ENCODE measurements around the gene ZNF330.

Gene ZNF330

GRCh38 chr4:141275834-141276233, 55.1 kb downstream of the ZNF330 start:
- H3K4me3 ChIP-seq (ENCODE audit: low read depth, low read length): no peak overlapping the region
- no peak for DNase-seq (ENCODE audit: low read depth)
- TF ChIP-seq CTCF (IDR thresholded peaks at IDR 0.05; ENCODE audit: low read depth, low read length, missing control alignments): no peak

GRCh38 chr4:141283152-141283551, 62.5 kb downstream of the ZNF330 start:
- no peak overlapping the region for H3K4me3 ChIP-seq (ENCODE audit: low read depth, low read length)
- no peak for DNase-seq (ENCODE audit: low read depth)
- no peak for TF ChIP-seq CTCF (IDR thresholded peaks at IDR 0.05; ENCODE audit: low read depth, low read length, missing control alignments)

GRCh38 chr4:141283563-141283962, 62.9 kb downstream of the ZNF330 start:
- no peak for DNase-seq (ENCODE audit: low read depth)
- no peak overlapping the region for H3K4me3 ChIP-seq (ENCODE audit: low read depth, low read length)
- TF ChIP-seq CTCF (IDR thresholded peaks at IDR 0.05; ENCODE audit: low read depth, low read length, missing control alignments): no peak

All from GM12864 (cell line).